T-cell (primary cell): ENCODE measurements around the gene BAD. TPM values are rescaled to one million over a fixed set of nuclear protein-coding genes. Genes with fewer than 3 reads are reported as not detected.

Source experiments
- ATAC-seq, 4 experiments: fragments of 200-7000 bp in 3 of 4; fragments of 150-1000 bp in 1 of 4; cut with Tn5 transposase; replicated peaks in 1 of 4; 1 replicate in 3 of 4; 2 replicates in 1 of 4; pipeline ENCODE4 v1.10.0; 2021; ENCODE audit warnings: moderate library complexity in 3 of 4, mild to moderate bottlenecking in 2 of 4, moderate number of reproducible peaks in 1 of 4
- CTCF ChIA-PET, 2 donors: fragments of 300-600 bp; sonication (Branson Sonifier 250); formaldehyde crosslinking; loops; one replicate each; lab custom pipeline; 2022; ENCODE audit warnings: antibody characterized with exemption in 2 of 2; lab: Charles Lee
- POLR2A ChIA-PET, 2 donors: fragments of 300-600 bp; sonication (Branson Sonifier 250); formaldehyde crosslinking; loops; one replicate each; lab custom pipeline; 2022; ENCODE audit warnings: antibody characterized with exemption in 2 of 2; lab: Charles Lee
- DNase-seq, 35 experiments: peaks; one replicate each; pipeline versions ENCODE4 v3.0.0 to v3.0.0-alpha.2; 2013 to 2023
- H3K27ac ChIP-seq: one replicate; pipeline ENCODE4 v1.5.1; 2013; ENCODE audit warnings: low read length
- H3K27me3 ChIP-seq, 2 experiments: replicated peaks in 1 of 2; 1 replicate in 1 of 2; 2 replicates in 1 of 2; pipeline versions ENCODE4 v1.6.1 to v1.7.0; 2013; ENCODE audit warnings: low read length in 1 of 2, mixed read lengths in 1 of 2; ENCODE audit not compliant: control insufficient read depth in 2 of 2, insufficient read depth in 2 of 2; ENCODE audit errors: extremely low read depth in 1 of 2
- H3K36me3 ChIP-seq, 2 donors: 1 replicate in 1 of 2; 2 replicates in 1 of 2; pipeline versions ENCODE4 v1.6.1 to v1.7.0; 2013; ENCODE audit warnings: low read length in 1 of 2; ENCODE audit not compliant: control insufficient read depth in 2 of 2, insufficient read depth in 1 of 2; ENCODE audit errors: extremely low read depth in 1 of 2
- H3K4me1 ChIP-seq, 2 experiments: 1 replicate in 1 of 2; 2 replicates in 1 of 2; pipeline versions ENCODE4 v1.6.1 to v1.7.0; 2013; ENCODE audit warnings: low read length in 2 of 2, mixed read lengths in 1 of 2; ENCODE audit not compliant: insufficient read depth in 2 of 2, control insufficient read depth in 1 of 2; ENCODE audit errors: extremely low read depth in 1 of 2
- H3K4me3 ChIP-seq, 2 donors: 1 replicate in 1 of 2; 2 replicates in 1 of 2; pipeline versions ENCODE4 v1.5.1 to v1.7.0; 2013; ENCODE audit warnings: mild to moderate bottlenecking in 2 of 2, low read length in 1 of 2, moderate library complexity in 1 of 2; ENCODE audit not compliant: control insufficient read depth in 1 of 2; ENCODE audit errors: extremely low read depth in 1 of 2
- H3K9me3 ChIP-seq: 2 replicates; pipeline ENCODE4 v1.7.0; 2013
- H3K27ac Mint-ChIP-seq, 2 donors: one replicate each; pipeline ENCODE4 v1.8.0; 2020 to 2021; ENCODE audit warnings: mild to moderate bottlenecking in 2 of 2, mixed read lengths in 2 of 2
- H3K27me3 Mint-ChIP-seq, 2 donors: one replicate each; pipeline ENCODE4 v1.8.0; 2021 to 2022; ENCODE audit warnings: mixed read lengths in 2 of 2
- H3K36me3 Mint-ChIP-seq: one replicate; pipeline ENCODE4 v1.8.0; 2021; ENCODE audit warnings: mixed read lengths
- H3K4me1 Mint-ChIP-seq, 3 donors: one replicate each; pipeline ENCODE4 v1.8.0; 2020 to 2022; ENCODE audit warnings: mixed read lengths in 3 of 3, mild to moderate bottlenecking in 1 of 3
- H3K4me3 Mint-ChIP-seq, 3 donors: one replicate each; pipeline ENCODE4 v1.8.0; 2020 to 2022; ENCODE audit warnings: mild to moderate bottlenecking in 3 of 3, mixed read lengths in 3 of 3, moderate library complexity in 3 of 3
- H3K9me3 Mint-ChIP-seq, 3 donors: one replicate each; pipeline ENCODE4 v1.8.0; 2020 to 2022; ENCODE audit warnings: mixed read lengths in 3 of 3
- WGBS: methylation state at CpG from one replicate; pipeline ENCODE4 v1.1.5; 2013; ENCODE audit warnings: missing lambda C conversion rate; ENCODE audit not compliant: insufficient coverage; 5-methylcytosine and 5-hydroxymethylcytosine counted together
- total RNA-seq, 35 experiments: library from RNA in 6 of 35; stranded (reverse) in 6 of 35; fragments of 120-200 nt in 1 of 35; gene quantifications; one replicate each; pipeline versions ENCODE4 v1.2.1 to v1.2.4 and lab custom pipeline; 2013 to 2026

The BAD gene
- total RNA-seq, 5 donors from 2014 or later (not counting 1 experiment from before 2014, with no cell fraction given) = 17.5 to 37.7 (median 29.1) TPM

DNA sequence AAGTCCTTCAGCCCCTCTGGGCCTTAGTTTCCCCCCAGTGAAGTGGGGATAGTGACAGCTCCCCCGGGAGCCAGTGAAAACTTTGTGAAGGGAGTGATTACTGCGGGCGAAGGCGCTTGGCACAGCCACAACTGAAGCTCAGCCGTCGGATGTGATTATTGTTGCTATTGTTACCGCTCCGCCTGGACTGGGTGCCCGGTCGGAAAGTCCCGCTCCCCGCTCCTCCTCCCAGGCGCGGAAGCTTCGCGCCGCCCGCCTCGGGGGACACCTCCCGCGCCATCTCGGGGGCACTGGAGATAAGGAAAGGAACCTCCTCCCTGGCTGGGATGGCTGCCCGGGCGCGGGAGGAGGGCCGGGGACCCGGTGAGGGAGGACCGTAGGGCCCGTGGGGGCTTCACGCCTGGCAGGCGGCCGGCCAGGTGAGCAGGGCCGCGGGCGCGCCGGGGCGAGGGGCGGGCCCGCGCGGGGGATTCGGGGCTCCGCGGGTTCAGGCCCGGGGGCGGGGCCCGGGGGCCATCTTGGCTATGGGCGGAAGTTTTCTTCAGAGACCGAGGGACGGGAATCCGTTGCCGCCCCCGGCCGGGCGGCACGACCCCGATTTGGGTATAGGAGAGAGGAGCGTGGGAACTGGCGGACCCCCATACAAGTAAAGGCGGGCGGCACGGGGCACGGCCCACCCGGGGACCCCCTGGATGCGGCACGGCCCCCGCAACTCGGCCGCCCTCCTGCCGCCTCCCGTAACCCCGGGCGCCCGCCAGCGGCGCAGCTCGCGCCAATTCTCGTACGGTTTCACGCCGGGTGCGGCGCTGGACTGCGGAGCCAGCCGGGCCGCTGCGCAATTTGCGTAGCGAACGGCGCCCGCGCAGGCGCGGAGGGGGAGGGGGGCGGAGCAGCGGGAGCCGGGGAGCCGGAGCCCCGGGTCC, 758 bp upstream of the BAD start, which contains the start of gene GPR137:
GPR137 (plus strand) TSS at position 887 of the 923 bp plus-strand sequence. CDS start 677 bp downstream, outside the sequence.
- Mint-ChIP-seq H3K4me1 (peaks cover 19 to 27% (median 25%) of the 10 kb centered on the region in 3 donors), H3K27me3 (peaks cover 0 to under 1% of the 10 kb centered on the region in 2 donors), H3K36me3 (peaks cover 5% of the 10 kb centered on the region), H3K27ac (peak within 1 kb of the TSS; percentile 92 to 95), H3K4me3 (peak within 1 kb of the TSS; percentile 84 to 86 (median 85)), H3K9me3 (no peaks in the 10 kb centered on the region)
- peak within 1 kb of the TSS; percentile 100 for H3K27ac ChIP-seq
- DNase-seq (peak; percentile 81 to 97 (median 91)), ATAC-seq (peak; percentile 70 to 77 (median 74))
- peaks cover 0 to 7% of the 10 kb centered on the region in 2 donors for H3K36me3 ChIP-seq
- peaks cover 0 to 9% of the 10 kb centered on the region in 2 experiments for H3K27me3 ChIP-seq
- no peaks in the 10 kb centered on the region for H3K9me3 ChIP-seq
- H3K4me1 ChIP-seq = peaks cover 4 to 37% of the 10 kb centered on the region in 2 experiments
- peak within 1 kb of the TSS; percentile 76 to 87 for H3K4me3 ChIP-seq
- ChIA-PET POLR2A (interaction anchor here in 1 of 2 donors (0.6 to 1.7 kb wide), 6 partner anchors 13 to 99 kb away, joined by 3 to 6 read pairs (median 4); partner anchors contain the start of genes FKBP2, PRDX5, STIP1 and TRMT112), CTCF (interaction anchor here (0.6 to 3.7 kb wide), 11 partner anchors 14 to 99 kb away, joined by 3 to 16 read pairs (median 5); partner anchors contain the start of genes CATSPERZ (in 1 of the 2), FKBP2 (in 1 of the 2), PRDX5 (in 1 of the 2) and STIP1 (in 1 of the 2))
- WGBS = under 1% methylated on average over 92 of the region's 102 CpGs

GRCh38 chr11:64283092-64283491, 1.4 kb downstream of the BAD start:
- peaks cover 4 to 37% of the 10 kb centered on the region in 2 experiments for H3K4me1 ChIP-seq
- no peak overlapping the region for H3K27ac ChIP-seq
- 96% methylated on average over 3 of the region's 3 CpGs for WGBS
- Mint-ChIP-seq H3K4me1 (peaks cover 19 to 27% (median 25%) of the 10 kb centered on the region in 3 donors), H3K36me3 (peaks cover 11% of the 10 kb centered on the region), H3K4me3 (peak overlapping the region; percentile 34 to 86 (median 84)), H3K27ac (no peak overlapping the region), H3K27me3 (no peaks in the 10 kb centered on the region), H3K9me3 (no peaks in the 10 kb centered on the region)
- H3K4me3 ChIP-seq = no peak overlapping the region
- ChIA-PET POLR2A (interaction anchor here (0.5 to 1.3 kb wide), 4 partner anchors 11 to 106 kb away, joined by 3 to 6 read pairs (median 4); no protein-coding TSS in a partner anchor), CTCF (interaction anchor here (0.5 to 3.7 kb wide), 4 partner anchors 11 to 34 kb away, joined by 4 to 16 read pairs (median 4); no protein-coding TSS in a partner anchor)
- ATAC-seq (no peak), DNase-seq (no peak)
- peaks cover 0 to 12% of the 10 kb centered on the region in 2 donors for H3K36me3 ChIP-seq
- no peaks in the 10 kb centered on the region for H3K27me3 ChIP-seq
- H3K9me3 ChIP-seq = no peaks in the 10 kb centered on the region

DNA sequence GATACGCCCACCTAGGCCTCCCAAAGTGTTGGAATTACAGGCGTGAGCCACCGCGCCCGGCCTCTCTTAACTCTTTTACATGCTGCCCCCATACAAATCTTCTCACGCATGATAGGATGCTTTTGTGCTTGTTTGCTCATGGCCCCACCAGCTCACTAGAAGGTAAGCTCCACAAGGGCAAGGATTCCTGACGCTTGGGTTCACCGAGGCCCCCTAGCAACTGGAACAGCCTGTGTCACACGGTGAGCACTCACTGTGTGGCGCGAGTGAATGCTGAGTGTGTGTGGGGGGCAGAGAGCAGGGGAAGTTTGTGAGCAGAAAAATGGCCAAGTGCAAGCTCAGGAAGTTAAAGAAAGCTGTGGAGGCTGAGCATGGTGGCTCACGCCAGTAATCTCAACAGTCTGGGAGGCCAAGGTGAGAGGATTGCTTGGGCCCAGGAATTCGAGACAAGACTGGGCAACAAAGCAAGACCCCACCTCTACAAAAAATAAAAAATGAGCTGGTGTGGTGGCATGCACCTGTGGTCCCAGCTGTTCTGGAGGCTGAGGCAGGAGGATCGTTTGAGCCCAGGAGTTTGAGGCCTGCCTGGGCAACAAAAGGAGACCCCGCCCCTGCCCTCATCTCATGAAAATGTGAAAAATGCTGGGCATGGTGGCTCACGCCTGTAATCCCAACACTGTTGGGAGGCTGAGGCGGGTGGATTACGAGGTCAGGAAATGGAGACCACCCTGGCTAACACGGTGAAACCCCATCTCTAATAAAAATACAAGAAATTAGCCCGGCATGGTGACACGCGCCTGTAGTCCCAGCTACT, 2.3 kb downstream of the BAD start:
- 100% methylated on average over 4 of the region's 22 CpGs for WGBS
- CTCF ChIA-PET = interaction anchor here (0.9 to 1.5 kb wide), 2 partner anchors 10 to 19 kb away, joined by 4 read pairs; no protein-coding TSS in a partner anchor
- peaks cover 4 to 37% of the 10 kb centered on the region in 2 experiments for H3K4me1 ChIP-seq
- no peaks in the 10 kb centered on the region for H3K27me3 ChIP-seq
- H3K4me3 Mint-ChIP-seq = no peak overlapping the region
- H3K4me1 Mint-ChIP-seq = peaks cover 19 to 27% (median 25%) of the 10 kb centered on the region in 3 donors
- no peaks in the 10 kb centered on the region for H3K9me3 ChIP-seq
- H3K36me3 ChIP-seq = peaks cover under 1 to 14% of the 10 kb centered on the region in 2 donors
- no peak overlapping the region for H3K4me3 ChIP-seq
- H3K27ac ChIP-seq = no peak overlapping the region
- no peak for DNase-seq
- H3K27ac Mint-ChIP-seq = no peak overlapping the region
- POLR2A ChIA-PET = no interaction called here
- H3K27me3 Mint-ChIP-seq = no peaks in the 10 kb centered on the region
- H3K9me3 Mint-ChIP-seq = no peaks in the 10 kb centered on the region
- peaks cover 11% of the 10 kb centered on the region for H3K36me3 Mint-ChIP-seq
- ATAC-seq = no peak

GRCh38 chr11:64278576-64279190, 5.8 kb downstream of the BAD start:
- Histone ChIP-seq H3K4me1 (peaks cover 0 to 12% of the 10 kb centered on the region in 2 experiments), H3K27ac (no peak overlapping the region), H3K9me3 (no peaks in the 10 kb centered on the region), H3K36me3 (peaks cover 2 to 25% of the 10 kb centered on the region in 2 donors), H3K27me3 (no peaks in the 10 kb centered on the region), H3K4me3 (no peak overlapping the region)
- no peak overlapping the region for H3K27ac Mint-ChIP-seq
- no peak for DNase-seq
- no peak overlapping the region for H3K4me3 Mint-ChIP-seq
- 87% methylated on average over 4 of the region's 8 CpGs for WGBS
- H3K27me3 Mint-ChIP-seq = no peaks in the 10 kb centered on the region
- H3K9me3 Mint-ChIP-seq = no peaks in the 10 kb centered on the region
- POLR2A ChIA-PET = no interaction called here
- no peak for ATAC-seq
- H3K36me3 Mint-ChIP-seq = peaks cover 11% of the 10 kb centered on the region
- H3K4me1 Mint-ChIP-seq = peaks cover 10 to 14% (median 13%) of the 10 kb centered on the region in 3 donors
- CTCF ChIA-PET = interaction anchor here (0.7 to 0.9 kb wide), 2 partner anchors 69 to 93 kb away, joined by 4 read pairs; partner anchors contain the start of gene STIP1 (in 1 of the 2)

GRCh38 chr11:64276653-64277431, 7.6 kb downstream of the BAD start:
- WGBS = 95% methylated on average over 16 of the region's 17 CpGs
- DNase-seq (no peak), ATAC-seq (no peak)
- peaks cover 11% of the 10 kb centered on the region for H3K36me3 Mint-ChIP-seq
- H3K27ac Mint-ChIP-seq = no peak overlapping the region
- ChIA-PET CTCF (interaction anchor here in 1 of 2 donors (0.6 kb wide), 1 partner anchor 129 kb away, joined by 3 read pairs; no protein-coding TSS in a partner anchor), POLR2A (no interaction called here)
- H3K27ac ChIP-seq = no peak overlapping the region
- H3K4me3 Mint-ChIP-seq = no peak overlapping the region
- H3K9me3 ChIP-seq = no peaks in the 10 kb centered on the region
- peaks cover 6 to 18% of the 10 kb centered on the region in 2 donors for H3K36me3 ChIP-seq
- H3K4me3 ChIP-seq = no peak overlapping the region
- no peaks in the 10 kb centered on the region for H3K9me3 Mint-ChIP-seq
- no peaks in the 10 kb centered on the region for H3K27me3 Mint-ChIP-seq
- no peaks in the 10 kb centered on the region for H3K27me3 ChIP-seq
- peaks cover 2 to 8% (median 6%) of the 10 kb centered on the region in 3 donors for H3K4me1 Mint-ChIP-seq
- H3K4me1 ChIP-seq = peaks cover 0 to 7% of the 10 kb centered on the region in 2 experiments
